Measurements from ENCODE around the gene CEACAM20.
"Not testable (repeated sequence)": the region's sequence is repeated elsewhere in the genome, so short reads cannot be mapped to it uniquely, and the experiment has no call there.

The CEACAM20 gene

DNA sequence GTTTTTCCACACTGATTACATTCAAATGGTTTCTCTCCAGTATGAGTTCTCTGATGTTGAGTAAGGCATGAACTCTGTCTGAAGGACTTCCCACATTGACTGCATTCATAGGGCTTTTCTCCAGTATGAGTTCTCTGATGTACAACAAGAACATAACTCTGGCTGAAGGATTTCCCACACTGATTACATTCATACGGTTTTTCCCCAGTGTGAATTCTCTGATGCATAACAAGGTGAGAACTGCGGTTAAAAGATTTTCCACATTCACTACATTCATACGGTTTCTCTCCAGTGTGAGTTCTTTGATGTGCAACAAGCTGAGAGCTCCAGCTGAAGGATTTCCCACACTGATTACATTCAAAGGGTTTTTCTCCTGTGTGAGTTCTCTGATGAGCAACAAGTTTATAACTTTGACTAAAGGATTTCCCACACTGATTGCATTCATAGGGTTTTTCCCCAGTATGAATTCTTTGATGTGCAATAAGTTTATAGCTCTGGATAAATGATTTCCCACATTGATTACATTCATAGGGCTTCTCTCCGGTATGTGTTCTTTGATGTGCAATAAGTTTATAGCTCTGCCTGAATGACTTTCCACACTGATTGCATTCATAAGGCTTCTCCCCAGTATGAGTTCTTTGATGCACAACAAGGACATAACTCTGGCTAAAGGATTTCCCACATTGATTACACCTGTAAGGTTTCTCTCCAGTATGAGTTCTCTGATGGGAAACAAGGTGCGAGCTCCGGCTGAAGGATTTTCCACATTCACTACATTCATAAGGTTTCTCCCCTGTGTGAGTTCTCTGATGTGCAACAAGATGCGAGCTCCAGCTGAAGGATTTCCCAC lies 52.7 kb downstream of the CEACAM20 start:
- DNase-seq (ENCODE audit: low spot score): no peak

GRCh38 chr19:44468730-44469129 lies 60.7 kb downstream of the CEACAM20 start:
- not testable (repeated sequence) for DNase-seq (ENCODE audit: low spot score)

- not testable (repeated sequence) for DNase-seq (ENCODE audit: low spot score)
These were observed 66.7 kb downstream of the CEACAM20 start for GRCh38 chr19:44462600-44463286.
